ES-I3 (cell line): Measurements from ENCODE around the gene ZMYND11.
"Not testable (repeated sequence)": the region's sequence is repeated elsewhere in the genome, so short reads cannot be mapped to it uniquely, and the experiment has no call there.

ENCODE experiments used
- H3K36me3 ChIP-seq: 2 replicates; pipeline ENCODE4 v1.6.1; 2013; ENCODE audit warnings: mild to moderate bottlenecking, low read length, control low read depth, moderate library complexity; ENCODE audit not compliant: insufficient read depth
- H3K4me1 ChIP-seq: 2 replicates; pipeline ENCODE4 v1.6.1; 2013; ENCODE audit warnings: mild to moderate bottlenecking, control low read depth, low read length; ENCODE audit not compliant: insufficient read depth
- H3K9ac ChIP-seq: 2 replicates; pipeline ENCODE4 v1.6.1; 2013; ENCODE audit warnings: low read depth, mild to moderate bottlenecking, low read length, moderate library complexity
- H3K9me3 ChIP-seq: 2 replicates; pipeline ENCODE4 v1.6.1; 2013; ENCODE audit warnings: mild to moderate bottlenecking, low read length, moderate library complexity; ENCODE audit not compliant: control insufficient read depth, insufficient read depth

The ZMYND11 gene

DNA sequence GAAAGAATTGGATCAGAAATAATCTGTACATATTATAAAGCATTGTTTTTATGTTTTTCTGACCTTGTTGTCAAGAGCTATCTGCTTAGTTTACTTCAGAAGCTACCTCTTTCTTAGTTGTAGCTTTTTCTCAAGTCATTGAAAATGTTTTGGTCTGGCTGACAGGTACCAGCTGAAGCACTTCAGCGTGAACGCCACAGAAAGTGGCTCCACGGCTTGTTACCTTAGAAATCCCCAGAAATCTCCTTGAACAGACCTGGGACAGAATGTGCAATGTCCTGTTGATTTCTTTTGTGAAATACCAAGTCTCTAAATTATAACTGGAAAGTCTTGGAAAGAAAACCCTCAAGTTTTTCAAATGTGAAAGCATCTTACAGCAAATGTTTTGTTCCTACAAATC lies 96.8 kb downstream of the ZMYND11 start:
- Histone ChIP-seq H3K36me3 (no peaks in the 10 kb centered on the region), H3K9me3 (no peaks in the 10 kb centered on the region), H3K4me1 (no peaks in the 10 kb centered on the region), H3K9ac (no peak overlapping the region)

DNA sequence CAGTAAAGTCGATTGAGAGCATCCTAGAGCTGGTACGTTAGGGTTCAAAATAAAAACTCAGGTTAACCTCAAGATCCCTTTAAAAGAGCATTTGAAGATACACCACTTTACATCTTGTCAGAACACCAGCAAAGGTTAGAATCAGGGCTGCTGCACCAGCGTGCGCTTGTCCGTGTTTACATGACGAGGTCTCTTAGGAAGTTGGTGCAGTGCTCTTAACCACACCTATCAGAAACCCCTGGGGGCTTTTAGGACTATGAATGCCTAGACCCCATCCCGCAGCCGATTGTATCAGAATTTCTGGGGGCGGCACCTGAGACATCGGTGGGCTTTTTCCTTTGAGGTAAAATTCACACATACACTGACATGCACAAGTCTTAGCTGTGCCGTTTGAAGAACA lies 97.6 kb downstream of the ZMYND11 start:
- no peak overlapping the region for H3K9ac ChIP-seq
- no peaks in the 10 kb centered on the region for H3K36me3 ChIP-seq
- no peaks in the 10 kb centered on the region for H3K4me1 ChIP-seq
- no peaks in the 10 kb centered on the region for H3K9me3 ChIP-seq

DNA sequence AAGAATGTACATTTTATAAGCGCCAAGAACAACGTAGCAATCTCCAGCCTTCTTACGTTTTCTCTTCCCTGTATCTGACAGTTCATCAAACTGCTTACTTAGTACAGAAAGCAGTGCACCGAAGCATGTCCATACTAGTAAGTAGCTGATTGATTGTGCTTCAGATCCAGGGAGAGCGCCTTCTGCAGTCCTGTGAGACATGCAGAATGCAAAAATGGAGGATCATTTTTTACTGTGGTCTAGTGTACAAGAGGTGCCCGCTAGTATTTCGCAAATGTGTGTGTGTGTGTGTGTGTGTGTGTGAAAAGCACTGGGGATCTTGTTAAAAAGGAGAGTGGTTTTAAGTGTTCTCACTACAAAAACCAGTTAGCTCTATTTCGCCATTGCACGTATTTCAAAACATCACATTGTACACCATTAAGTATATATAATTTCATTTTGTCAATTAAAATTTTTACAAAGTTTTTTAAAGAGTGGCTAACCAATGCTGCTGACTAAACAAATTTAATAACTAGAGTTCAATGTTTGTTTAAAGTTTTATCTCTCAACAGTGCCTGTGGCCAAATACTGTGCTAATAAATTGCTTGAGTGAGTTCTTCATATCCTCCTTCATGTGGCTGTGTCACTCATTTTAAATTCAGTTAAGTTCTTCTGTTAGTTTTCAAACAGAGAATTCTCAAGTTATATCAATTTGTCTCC lies 99.6 kb downstream of the ZMYND11 start:
- Histone ChIP-seq H3K9ac (no peak overlapping the region), H3K4me1 (no peaks in the 10 kb centered on the region), H3K9me3 (no peaks in the 10 kb centered on the region), H3K36me3 (no peaks in the 10 kb centered on the region)

DNA sequence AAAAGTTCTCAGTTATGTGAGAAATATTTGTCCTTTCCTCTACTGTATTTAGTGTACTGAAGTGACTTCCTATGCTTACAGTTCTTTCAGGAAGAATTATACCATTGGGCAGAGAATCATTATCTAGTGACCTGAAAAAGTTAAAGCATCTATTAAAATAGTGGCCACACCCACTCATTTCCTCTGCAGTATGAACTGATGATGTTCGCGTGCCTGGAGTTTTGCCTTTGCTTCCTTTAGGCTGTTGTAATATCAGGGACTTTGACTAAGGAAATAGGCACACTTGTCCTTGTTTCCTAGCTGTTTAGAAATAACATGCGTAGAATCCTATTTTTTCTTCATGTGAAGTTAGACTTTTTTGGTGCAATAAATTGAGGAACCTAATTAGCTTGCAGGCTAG lies 100.7 kb downstream of the ZMYND11 start:
- H3K9ac ChIP-seq: no peak overlapping the region
- no peaks in the 10 kb centered on the region for H3K9me3 ChIP-seq
- no peaks in the 10 kb centered on the region for H3K4me1 ChIP-seq
- H3K36me3 ChIP-seq: no peaks in the 10 kb centered on the region

DNA sequence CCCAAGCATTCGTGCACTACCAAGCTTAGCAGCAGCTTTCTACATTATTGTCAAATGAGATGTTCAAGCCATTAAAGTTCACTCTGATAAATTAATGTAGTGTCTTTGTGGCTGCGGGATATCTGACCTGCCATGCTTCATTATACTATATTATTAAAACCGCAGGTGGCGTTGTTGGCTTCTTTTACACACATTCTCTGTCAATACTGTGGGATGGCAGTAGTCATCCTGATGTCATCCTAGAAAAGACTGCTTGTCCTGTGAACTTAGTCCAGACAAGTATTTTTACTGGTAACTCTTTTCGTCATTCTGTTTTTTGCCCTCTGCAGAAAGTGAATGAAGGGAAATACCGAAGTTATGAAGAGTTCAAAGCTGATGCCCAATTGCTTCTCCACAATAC lies 103.9 kb downstream of the ZMYND11 start:
- H3K4me1 ChIP-seq: no peaks in the 10 kb centered on the region
- H3K36me3 ChIP-seq: no peaks in the 10 kb centered on the region
- H3K9me3 ChIP-seq: no peaks in the 10 kb centered on the region

DNA sequence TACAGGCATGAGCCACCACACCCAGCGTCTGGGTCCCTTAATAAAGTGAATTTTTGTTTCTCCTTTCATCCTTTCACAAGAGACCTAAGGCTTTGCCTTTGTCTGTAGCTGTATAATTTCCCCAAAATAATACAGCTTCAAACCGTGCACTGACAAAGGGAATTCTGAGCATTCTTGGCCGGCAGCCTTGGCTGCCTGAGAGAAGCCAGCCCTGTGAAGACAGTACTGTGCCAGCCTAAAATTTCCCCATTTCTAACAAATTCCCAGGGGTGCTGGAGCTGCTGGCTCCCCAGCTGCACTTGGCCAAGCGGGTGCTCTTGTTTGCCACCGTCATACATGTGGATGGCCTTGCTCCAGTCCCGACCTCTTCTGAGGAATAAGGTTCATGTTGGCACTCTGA lies 106.2 kb downstream of the ZMYND11 start:
- Histone ChIP-seq H3K36me3 (no peaks in the 10 kb centered on the region), H3K4me1 (no peaks in the 10 kb centered on the region), H3K9ac (no peak overlapping the region), H3K9me3 (no peaks in the 10 kb centered on the region)

More for the DNA sequence above, 103.9 kb downstream of the ZMYND11 start:
- H3K9ac ChIP-seq: no peak overlapping the region

DNA sequence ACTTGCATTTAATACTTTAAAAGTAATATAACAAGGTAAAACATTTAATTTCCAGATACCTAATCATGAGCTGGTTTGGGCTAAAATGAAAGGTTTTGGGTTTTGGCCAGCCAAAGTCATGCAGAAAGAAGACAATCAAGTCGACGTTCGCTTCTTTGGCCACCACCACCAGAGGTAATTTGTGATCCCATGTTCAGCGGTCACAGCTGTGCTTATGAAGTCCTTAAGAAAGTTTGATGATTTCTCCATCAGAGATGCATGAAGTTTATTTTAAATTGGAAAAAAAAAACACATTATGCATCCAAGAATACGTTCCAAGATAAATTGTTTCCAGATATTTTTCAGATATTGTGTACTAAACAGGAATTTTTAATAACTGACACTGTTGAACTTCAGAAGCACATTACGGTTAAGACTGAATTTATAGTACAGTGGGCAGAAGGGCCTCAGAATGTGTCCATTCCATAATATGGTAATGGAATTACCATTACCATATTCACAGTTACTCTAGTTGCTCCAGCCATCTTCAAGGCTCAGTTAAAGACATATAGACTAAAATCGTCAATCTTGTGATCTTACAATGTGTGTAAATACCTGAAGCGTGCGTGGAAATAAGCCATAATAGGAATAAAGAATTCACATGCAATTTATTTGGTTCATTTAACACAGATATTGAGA lies 106.8 kb downstream of the ZMYND11 start:
- Histone ChIP-seq H3K4me1 (no peaks in the 10 kb centered on the region), H3K9me3 (no peaks in the 10 kb centered on the region), H3K9ac (no peak overlapping the region), H3K36me3 (no peaks in the 10 kb centered on the region)

DNA sequence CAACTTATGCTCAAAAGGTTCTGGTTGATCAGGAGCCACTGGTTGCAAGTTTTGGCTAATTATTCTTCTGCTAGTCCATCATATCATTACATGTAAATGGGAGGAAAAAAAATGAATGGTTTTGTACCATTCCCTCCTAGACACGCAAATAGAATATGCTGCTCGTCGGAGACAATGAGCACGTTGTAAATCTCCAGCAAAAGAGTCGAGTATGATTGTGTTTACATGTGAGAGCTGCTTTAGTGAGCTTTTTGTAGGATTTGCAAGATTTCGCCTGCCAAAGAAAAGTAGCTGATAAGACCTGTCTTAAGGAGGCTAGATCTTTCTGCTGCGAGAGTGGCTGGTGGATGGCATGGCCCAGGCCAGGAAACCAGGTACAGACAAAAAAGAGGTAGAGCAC lies 109.0 kb downstream of the ZMYND11 start:
- peaks cover 9% of the 10 kb centered on the region for H3K36me3 ChIP-seq
- no peak overlapping the region for H3K9ac ChIP-seq
- no peaks in the 10 kb centered on the region for H3K4me1 ChIP-seq
- no peaks in the 10 kb centered on the region for H3K9me3 ChIP-seq

DNA sequence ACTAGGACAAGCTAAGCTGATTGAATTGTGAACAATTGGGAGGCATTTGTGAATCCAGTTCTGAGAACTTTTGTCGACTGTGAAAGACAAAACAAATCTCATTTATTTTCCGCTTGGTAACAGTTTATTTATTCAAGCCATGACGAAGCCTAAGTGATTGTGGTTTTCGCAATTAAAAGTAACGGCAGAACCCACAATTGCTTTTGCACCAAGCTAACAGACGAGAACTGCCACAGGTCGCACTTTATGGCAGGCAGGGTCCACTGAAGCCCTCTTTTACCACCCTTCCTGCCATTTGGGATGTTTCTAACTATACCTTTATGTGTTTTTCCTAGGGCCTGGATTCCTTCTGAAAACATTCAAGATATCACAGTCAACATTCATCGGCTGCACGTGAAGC lies 111.2 kb downstream of the ZMYND11 start:
- H3K9ac ChIP-seq: no peak overlapping the region
- H3K36me3 ChIP-seq: peaks cover 11% of the 10 kb centered on the region
- H3K9me3 ChIP-seq: no peaks in the 10 kb centered on the region
- no peaks in the 10 kb centered on the region for H3K4me1 ChIP-seq

DNA sequence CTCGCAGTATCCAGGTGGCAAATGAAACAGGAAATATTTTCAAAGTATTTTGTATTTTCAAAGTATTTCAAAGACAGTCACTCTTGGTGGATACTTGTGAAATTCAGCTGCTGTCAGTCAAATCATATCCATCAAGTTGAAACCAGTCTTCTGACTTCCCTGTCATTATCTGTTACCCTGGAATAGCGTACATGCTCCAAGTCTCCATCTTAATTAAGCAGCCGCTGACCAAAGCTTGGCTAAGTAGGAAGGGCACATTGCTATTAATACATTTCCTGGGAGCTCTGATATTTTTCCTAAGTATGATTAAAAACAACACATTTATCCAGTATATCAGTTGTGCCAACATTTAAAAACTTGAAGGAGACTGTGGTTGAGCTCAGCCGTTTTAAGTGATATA lies 112.2 kb downstream of the ZMYND11 start:
- Histone ChIP-seq H3K9ac (no peak overlapping the region), H3K4me1 (no peaks in the 10 kb centered on the region), H3K9me3 (no peaks in the 10 kb centered on the region), H3K36me3 (peaks cover 11% of the 10 kb centered on the region)

DNA sequence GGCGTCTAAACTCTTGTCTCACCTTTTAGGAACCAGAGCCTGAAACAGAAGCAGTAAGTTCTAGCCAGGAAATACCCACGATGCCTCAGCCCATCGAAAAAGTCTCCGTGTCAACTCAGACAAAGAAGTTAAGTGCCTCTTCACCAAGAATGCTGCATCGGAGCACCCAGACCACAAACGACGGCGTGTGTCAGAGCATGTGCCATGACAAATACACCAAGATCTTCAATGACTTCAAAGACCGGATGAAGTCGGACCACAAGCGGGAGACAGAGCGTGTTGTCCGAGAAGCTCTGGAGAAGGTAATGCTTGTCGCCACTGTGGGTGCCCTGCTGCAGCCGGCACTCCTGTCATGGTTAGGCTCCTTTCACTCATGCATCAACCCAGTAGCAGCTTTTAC lies 113.1 kb downstream of the ZMYND11 start:
- Histone ChIP-seq H3K4me1 (no peaks in the 10 kb centered on the region), H3K36me3 (peaks cover 11% of the 10 kb centered on the region), H3K9me3 (no peaks in the 10 kb centered on the region), H3K9ac (no peak overlapping the region)

DNA sequence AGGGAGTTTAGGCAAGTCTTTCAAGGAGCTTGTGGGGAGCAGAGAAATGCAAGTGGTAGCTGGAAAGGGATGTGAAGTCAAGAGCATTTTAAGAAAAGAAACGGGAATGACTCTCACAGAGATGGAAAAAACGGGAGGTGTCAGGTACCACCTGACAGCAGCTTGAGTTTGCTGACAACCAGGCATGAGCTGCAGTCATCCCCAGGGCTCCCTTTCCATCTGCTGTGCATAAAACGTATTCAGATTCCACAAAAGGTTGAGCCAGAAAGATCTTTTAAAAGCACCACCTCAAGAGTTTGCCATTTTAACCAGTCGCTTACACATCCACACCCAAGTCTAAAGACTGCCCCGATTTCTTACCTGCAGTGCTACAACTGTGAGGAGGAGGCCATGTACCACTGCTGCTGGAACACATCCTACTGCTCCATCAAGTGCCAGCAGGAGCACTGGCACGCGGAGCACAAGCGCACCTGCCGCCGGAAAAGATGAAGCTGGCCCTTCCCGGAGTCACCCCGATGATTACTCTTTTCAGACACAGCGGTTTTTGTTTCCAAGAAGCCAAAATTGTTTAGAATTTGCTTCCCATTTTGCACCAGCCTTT lies 116.8 kb downstream of the ZMYND11 start:
- peaks cover 11% of the 10 kb centered on the region for H3K36me3 ChIP-seq
- H3K9me3 ChIP-seq: no peaks in the 10 kb centered on the region
- H3K4me1 ChIP-seq: no peaks in the 10 kb centered on the region
- H3K9ac ChIP-seq: no peak overlapping the region

DNA sequence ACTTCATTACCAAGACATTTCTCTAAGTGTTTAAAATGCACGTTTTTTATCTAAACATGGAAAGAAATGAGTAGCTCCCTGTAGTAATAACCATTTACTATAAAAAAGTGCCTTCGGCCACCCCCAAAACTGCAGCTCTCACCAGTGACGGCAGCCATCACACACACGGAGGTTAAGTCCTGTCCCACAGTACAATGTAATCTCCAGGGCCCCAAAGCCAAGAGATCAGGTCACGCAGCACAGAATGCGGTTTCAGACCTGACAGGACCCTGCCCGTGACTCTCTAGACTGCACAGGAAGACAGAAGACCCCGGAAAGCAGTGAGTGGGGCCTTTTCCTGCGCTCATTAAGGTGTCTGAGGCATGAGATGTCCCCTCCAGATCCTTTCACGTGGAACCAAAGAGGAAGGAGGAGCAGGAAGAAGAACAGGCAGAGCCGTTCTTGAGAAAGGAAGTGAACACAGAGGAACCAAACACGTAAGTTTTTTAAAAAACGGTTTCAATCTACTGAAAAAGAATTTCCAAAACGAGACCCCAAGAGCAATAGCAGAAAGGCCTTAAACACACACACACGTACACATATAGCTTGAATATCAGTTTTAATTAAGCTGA lies 125.7 kb downstream of the ZMYND11 start:
- Histone ChIP-seq H3K36me3 (no peaks in the 10 kb centered on the region), H3K9me3 (no peaks in the 10 kb centered on the region), H3K9ac (no peak overlapping the region), H3K4me1 (no peaks in the 10 kb centered on the region)

DNA sequence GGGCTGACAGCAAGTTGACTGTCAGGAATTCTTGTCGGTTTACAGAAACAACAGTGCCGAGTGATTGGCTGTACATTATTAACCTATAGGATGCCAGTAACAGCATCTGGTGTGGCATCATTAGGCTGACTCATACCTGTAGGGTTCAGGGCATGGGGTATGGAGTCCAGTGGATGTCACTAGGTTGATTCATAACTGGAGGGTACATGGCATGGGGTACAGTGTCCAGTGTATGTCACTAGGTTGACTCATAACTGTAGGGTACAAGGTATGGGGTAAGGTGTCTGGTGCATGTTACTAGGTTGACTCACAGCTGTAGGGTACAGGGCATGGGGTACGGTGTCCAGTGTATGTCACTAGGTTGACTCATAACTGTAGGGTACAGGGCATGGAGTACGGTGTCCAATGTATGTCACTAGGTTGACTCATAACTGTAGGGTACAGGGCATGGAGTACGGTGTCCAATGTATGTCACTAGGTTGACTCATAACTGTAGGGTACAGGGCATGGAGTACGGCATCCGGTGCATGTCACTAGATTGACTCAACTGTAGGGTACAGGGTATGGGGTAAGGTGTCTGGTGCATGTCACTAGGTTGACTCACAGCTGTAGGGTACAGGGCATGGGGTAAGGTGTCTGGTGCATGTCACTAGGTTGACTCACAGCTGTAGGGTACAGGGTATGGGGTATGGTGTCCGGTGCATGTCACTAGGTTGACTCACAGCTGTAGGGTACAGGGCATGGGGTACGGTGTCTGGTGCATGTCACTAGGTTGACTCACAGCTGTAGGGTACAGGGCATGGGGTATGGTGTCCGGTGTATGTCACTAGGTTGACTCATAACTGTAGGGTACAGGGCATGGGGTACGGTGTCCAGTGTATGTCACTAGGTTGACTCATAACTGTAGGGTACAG lies 129.2 kb downstream of the ZMYND11 start:
- H3K4me1 ChIP-seq, H3K9ac ChIP-seq, H3K9me3 ChIP-seq, H3K36me3 ChIP-seq: not testable (repeated sequence)
